ENCODE results near the gene ANKRD52.

The ANKRD52 gene

DNA sequence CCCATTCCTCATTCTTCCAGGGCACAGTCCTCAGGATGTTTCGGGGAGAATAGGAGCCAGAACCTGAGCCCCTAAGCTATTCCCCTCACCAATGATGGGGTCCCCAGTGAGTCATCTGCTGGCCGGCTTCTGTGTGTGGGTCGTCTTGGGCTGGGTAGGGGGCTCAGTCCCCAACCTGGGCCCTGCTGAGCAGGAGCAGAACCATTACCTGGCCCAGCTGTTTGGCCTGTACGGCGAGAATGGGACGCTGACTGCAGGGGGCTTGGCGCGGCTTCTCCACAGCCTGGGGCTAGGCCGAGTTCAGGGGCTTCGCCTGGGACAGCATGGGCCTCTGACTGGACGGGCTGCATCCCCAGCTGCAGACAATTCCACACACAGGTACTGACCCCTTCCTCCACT lies 27.0 kb downstream of the ANKRD52 start:
- Histone ChIP-seq H3K4me3 (ENCODE audit: low read depth, low read length) (no peak overlapping the region), H3K36me3 (replicated peaks) (peaks cover 1% of the 10 kb centered on the region), H3K27ac (no peak overlapping the region), H3K27me3 (replicated peaks) (no peaks in the 10 kb centered on the region)
- in situ Hi-C loops (cut with HindIII; ENCODE audit: low pct_ligation_motif_present, low sequenced_read_pairs), result no loop called here
- no peak for TF ChIP-seq CTCF (IDR thresholded peaks at IDR 0.05; ENCODE audit: low read depth, low read length, missing control alignments)
- no peak for DNase-seq

GRCh38 chr12:56230432-56231183 lies 27.6 kb downstream of the ANKRD52 start:
- no peaks in the 10 kb centered on the region for H3K36me3 ChIP-seq (replicated peaks)
- no peak overlapping the region for H3K27ac ChIP-seq
- H3K27me3 ChIP-seq (replicated peaks), result no peaks in the 10 kb centered on the region
- in situ Hi-C loops (cut with HindIII; ENCODE audit: low pct_ligation_motif_present, low sequenced_read_pairs), result no loop called here
- DNase-seq, result no peak
- no peak overlapping the region for H3K4me3 ChIP-seq (ENCODE audit: low read depth, low read length)
- TF ChIP-seq CTCF (IDR thresholded peaks at IDR 0.05; ENCODE audit: low read depth, low read length, missing control alignments), result no peak

DNA sequence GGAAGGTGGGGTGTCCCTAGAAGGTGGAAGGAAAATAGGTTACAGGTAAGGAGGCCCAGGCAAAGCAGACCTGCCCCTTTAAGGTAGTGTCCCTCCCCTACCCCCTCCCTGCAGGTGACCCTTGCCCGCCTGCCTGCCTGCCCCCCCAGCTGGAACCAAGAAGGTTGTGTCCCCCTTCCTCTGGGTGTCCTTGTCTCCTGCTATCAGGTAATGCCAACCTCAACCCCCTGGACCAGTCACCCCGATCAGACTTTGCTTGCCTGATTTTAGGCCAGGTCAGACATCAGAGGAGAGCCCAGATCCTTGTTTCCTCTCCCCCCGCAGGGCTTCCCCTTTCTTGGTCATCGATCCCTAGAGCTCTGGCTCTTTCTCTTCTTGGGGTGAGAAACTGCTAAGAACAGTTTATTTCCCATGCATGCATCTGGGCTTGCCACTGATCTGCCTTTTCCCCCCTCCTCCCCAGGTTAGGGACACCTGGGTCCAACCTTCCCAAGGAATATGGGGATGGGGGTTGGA lies 28.2 kb downstream of the ANKRD52 start, which contains the start of gene SLC39A5:
TSS of gene SLC39A5 (plus strand) at position 136 of the 516 bp plus-strand sequence. CDS start 1,224 bp downstream, outside the sequence.
- H3K4me3 ChIP-seq (ENCODE audit: low read depth, low read length), result no peak within 1 kb of the TSS

GRCh38 chr12:56229082-56229481 lies 29.1 kb downstream of the ANKRD52 start:
- in situ Hi-C loops (cut with HindIII; ENCODE audit: low pct_ligation_motif_present, low sequenced_read_pairs), result no loop called here
- H3K36me3 ChIP-seq (replicated peaks), result no peaks in the 10 kb centered on the region
- no peak for DNase-seq

More for the DNA sequence above, 28.2 kb downstream of the ANKRD52 start, which contains the start of gene SLC39A5:
- in situ Hi-C loops (cut with HindIII; ENCODE audit: low pct_ligation_motif_present, low sequenced_read_pairs), result no loop called here
- H3K27ac ChIP-seq, result no peak within 1 kb of the TSS
- DNase-seq, result no peak
- no peaks in the 10 kb centered on the region for H3K36me3 ChIP-seq (replicated peaks)
- no peak for TF ChIP-seq CTCF (IDR thresholded peaks at IDR 0.05; ENCODE audit: low read depth, low read length, missing control alignments)
- no peaks in the 10 kb centered on the region for H3K27me3 ChIP-seq (replicated peaks)

GRCh38 chr12:56224954-56225353 lies 33.2 kb downstream of the ANKRD52 start:
- no peaks in the 10 kb centered on the region for H3K27me3 ChIP-seq (replicated peaks)
- TF ChIP-seq CTCF (IDR thresholded peaks at IDR 0.05; ENCODE audit: low read depth, low read length, missing control alignments), result no peak
- in situ Hi-C loops (cut with HindIII; ENCODE audit: low pct_ligation_motif_present, low sequenced_read_pairs), result no loop called here
- H3K27ac ChIP-seq, result no peak overlapping the region
- DNase-seq, result no peak
- H3K36me3 ChIP-seq (replicated peaks), result no peaks in the 10 kb centered on the region
- peak overlapping the region; percentile 77 for H3K4me3 ChIP-seq (ENCODE audit: low read depth, low read length)

More at GRCh38 chr12:56229082-56229481, 29.1 kb downstream of the ANKRD52 start:
- Histone ChIP-seq H3K27ac (no peak overlapping the region), H3K27me3 (replicated peaks) (no peaks in the 10 kb centered on the region), H3K4me3 (ENCODE audit: low read depth, low read length) (no peak overlapping the region)
- no peak for TF ChIP-seq CTCF (IDR thresholded peaks at IDR 0.05; ENCODE audit: low read depth, low read length, missing control alignments)
